Astrocyte (in vitro differentiated cells and primary cell): Measurements from ENCODE around the gene MYBPHL.

Source experiments
- EZH2 ChIP-seq: IDR thresholded peaks from 2 replicates; pipeline ENCODE4 v1.6.1; 2012; ENCODE audit warnings: mild to moderate bottlenecking, low read length, inconsistent platforms; ENCODE audit not compliant: insufficient read depth
- TF ChIP-seq, protein P1 (sequence below): IDR thresholded peaks from 2 replicates; pipeline ENCODE4 v1.5.1; 2011; ENCODE audit warnings: low read depth, mild to moderate bottlenecking, inconsistent platforms, low read length, moderate library complexity; ENCODE audit not compliant: insufficient read depth

DNA sequence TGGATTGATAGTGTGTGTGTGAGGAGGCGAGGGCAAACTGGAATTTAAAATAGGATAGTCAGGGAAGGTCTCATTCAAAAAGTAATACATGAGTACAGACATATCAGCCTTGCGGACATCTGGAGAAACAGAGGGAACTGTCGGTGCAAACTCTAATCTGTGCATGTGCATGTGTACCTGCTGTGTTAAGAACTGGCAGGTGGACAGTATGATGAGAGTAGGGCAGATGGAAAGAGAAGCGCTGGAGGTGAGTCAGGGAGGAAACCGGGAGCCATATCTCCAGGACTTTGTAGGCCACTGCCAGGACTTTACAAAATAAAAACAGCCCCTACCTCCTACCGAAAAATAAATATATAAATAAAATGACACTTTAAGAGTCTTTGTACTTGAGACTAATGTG, 31.3 kb upstream of the MYBPHL start:
- TF ChIP-seq, protein P1, sequence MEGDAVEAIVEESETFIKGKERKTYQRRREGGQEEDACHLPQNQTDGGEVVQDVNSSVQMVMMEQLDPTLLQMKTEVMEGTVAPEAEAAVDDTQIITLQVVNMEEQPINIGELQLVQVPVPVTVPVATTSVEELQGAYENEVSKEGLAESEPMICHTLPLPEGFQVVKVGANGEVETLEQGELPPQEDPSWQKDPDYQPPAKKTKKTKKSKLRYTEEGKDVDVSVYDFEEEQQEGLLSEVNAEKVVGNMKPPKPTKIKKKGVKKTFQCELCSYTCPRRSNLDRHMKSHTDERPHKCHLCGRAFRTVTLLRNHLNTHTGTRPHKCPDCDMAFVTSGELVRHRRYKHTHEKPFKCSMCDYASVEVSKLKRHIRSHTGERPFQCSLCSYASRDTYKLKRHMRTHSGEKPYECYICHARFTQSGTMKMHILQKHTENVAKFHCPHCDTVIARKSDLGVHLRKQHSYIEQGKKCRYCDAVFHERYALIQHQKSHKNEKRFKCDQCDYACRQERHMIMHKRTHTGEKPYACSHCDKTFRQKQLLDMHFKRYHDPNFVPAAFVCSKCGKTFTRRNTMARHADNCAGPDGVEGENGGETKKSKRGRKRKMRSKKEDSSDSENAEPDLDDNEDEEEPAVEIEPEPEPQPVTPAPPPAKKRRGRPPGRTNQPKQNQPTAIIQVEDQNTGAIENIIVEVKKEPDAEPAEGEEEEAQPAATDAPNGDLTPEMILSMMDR, result no peak
- no peak for TF ChIP-seq EZH2
